ENCODE results near the gene FOLR3.
A peak's percentile ranks its signal among the peaks of the same experiment; 100 is the strongest.
"Not testable (repeated sequence)": the region's sequence is repeated elsewhere in the genome, so short reads cannot be mapped to it uniquely, and the experiment has no call there.

FOLR3 gene

DNA sequence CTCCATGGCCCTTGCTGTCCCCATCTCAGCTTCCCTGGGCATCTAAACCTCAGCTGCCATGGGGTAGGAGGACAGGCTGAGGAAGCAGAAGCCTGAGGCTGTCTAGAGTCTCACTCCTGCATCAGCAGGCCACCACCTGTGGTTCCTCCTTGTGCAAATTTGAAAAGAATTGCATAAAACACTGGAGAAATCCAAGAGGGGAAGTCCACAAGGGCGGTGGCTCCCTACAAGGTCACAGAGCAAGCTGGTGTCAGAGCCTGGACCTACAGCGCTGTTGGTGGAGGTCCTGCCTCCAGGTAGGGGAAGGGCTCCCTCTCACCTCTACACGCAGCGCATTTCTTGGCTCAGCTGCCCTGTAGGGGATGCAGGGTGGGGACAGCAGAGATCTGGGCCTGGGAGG lies at the start of gene FOLR3:
Gene FOLR3 (plus strand): TSS at position 253 of the 400 bp plus-strand sequence. CDS start 228 bp downstream, outside the sequence.
- not testable (repeated sequence) for DNase-seq

DNA sequence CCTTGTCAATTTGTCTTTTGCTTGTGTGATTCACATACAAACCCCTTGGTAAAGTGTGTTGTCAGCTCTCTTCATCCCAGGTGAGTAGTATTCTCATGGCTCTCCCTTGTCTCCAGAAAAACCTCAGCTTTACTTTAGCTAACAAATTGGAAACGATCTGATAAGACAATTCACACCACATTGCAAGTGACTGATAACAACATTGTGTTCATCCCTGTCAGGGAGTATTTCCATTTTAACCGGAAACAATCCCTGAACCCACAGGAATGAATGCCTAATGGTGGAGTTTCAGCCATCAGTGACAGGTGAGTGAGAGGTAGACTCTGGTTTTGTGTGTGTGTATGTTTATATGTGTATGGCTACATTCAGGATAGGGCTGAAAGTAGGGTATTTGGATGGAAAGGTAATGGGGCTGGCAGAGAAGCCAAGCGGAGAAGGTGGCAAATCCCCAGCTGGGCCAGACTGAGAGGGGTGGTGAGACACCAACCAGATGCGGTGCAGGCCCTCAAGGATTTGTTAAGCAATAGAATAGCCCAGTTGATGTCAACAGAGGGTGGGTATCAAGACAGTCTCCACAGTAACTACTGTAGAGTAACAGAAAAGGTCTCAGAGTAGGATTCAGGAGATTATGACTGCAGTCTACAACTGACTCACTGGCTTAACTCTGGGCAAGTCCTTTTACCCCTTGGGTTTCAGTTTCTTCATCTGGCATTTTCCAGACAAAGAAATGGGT lies 47.3 kb upstream of the FOLR3 start:
- DNase-seq, result no peak

DNA sequence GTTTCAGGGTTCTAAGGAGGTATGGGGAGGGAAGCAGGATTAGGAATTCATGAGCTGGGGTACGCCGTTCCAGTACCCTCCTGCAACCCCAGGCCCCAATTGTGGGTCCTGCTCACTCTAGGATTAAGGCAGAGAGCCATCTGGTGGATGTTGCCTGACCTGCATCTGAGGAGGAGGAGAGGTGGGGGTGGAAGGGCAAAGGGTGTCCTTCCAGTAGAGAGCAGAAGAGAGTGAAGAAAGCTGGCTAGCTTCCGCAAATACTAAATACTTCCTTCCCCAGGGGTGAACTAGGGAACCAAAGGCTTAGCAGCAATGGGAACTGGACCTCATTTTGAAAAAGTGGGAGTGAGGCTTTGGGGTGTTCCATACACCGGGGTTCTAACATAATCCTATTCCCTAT lies 44.2 kb upstream of the FOLR3 start:
- peak in 48 of 56 donors; percentile 9 to 82 (median 49) for DNase-seq

DNA sequence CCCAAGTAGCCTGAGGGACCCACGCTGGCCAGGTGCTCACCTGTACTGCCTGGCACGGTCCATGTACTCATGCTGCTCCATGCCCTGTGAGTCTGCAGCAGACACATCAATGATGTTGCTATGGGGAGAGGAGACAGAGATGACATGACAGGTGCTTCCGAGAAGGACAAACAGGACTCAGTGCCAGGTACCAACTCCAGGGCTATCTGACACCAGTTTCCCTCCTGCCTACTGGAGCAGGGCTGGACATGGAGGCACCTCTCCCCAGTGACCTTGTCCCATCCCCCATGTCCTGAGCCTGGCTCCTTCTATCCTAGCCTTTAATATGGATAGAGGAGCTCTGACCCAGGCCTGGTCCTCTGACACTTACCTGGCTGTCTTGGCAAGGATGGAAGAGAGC lies 36.8 kb upstream of the FOLR3 start:
- DNase-seq, result no peak

DNA sequence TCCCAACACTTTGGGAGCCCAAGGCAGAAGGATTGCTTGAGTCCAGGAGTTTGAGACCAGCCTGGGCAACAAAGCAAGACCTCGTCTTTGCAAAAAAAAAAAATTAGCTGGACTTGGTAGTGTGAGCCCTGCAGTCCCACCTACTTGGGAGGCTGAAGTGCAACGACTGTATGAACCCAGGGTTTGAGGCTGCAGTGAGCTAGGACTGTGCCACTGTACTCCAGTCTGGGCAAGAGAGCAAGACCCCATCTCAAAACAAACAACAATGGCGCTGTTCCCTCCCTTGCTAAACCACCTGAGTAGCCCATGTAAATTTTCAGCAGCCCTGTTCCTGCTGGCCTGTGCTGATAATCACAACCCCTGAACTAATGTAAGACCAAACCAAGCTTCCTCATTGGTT lies 35.5 kb upstream of the FOLR3 start:
- no peak for DNase-seq

DNA sequence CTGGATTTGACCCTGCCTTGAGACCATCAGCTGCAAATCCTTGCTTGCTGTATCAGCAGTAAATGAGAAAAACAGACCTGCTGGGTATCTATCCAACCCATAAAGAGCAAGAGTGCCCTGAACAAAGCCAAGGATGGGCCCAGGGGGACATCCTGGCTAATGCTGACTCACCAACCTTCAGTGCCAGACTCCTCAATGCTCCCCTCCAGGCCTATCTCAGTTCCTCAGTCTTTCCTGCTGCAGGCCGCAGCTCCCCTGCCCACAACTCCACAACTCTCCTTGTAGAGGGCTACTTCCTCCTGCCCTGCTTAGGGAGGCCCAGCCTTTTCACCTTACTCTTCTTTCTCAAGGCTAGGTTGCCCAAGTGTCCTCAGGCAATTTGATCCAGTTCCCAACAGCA lies 35.1 kb upstream of the FOLR3 start:
- DNase-seq, result no peak

DNA sequence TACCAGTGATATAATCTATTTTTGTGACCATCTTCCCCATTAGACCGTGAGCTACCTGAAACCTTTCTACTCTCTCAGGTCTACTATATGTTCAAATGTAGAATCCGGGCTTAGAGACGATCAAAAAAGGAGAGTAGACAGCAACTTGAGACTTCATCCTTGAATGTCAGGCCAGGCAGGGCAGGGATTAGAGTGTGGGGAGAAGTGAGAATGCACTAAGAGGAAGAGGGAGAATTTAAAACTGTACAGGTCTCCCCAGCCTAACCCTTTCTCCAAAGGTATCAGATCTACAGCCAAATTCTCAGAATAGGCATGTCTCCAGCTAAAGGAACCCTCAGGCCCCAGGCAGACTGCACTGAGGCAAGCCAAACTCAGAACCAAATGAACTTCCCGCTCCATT lies 33.4 kb upstream of the FOLR3 start:
- no peak for DNase-seq

DNA sequence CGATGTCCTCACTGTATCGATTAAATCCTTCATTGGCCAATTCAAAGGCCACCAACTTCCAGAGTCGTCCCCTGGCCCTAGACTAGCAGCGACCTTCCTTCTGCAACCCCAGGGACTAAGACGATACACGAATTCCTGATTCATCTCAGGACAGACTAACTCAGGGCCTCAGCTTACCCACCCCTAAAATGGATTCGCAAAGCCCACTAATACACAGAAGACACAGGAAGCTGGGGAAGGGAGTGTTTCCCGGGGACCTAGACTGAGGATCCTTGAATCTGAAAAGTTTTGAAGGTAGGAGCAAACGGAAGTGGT lies 32.9 kb upstream of the FOLR3 start:
- DNase-seq, result no peak

DNA sequence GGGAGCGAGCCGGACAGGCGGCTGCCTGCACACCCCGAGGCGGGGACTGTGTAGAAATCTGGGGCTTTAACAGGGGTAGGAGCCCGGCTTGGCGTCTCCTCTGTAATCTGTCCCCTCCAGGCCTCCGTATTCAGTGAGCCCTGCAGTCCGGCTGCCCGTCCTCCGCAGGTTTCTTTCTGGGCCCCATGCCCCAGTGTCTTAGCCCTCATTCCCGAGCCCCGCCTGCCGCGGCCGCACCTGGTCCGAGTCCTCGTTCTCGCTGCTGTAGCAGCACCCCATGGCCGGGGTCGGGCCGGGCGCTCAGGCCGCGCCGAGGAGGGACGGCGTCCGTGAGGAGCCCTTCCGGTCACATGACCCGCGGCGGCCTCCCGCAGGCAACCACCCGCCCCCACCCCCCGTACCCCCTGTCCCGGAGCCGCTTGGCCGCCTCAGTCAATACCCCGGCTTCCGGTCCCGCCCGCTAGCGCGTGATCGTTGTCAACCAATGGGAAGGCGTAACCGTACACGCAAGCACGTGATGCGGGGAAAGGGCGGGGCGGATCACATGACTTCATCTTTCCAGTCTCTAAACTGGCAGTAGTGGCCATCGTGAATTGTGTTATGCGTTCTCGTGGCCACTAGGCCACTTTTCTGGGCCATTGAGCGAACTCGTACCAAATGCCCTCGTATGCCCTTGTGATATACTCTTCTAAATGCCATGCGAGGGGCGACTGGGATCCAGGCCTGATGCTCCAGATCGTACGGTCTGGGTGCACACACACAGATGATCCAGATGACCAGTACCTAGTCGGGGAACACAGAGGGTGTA lies 32.4 kb upstream of the FOLR3 start, which contains the start of gene LAMTOR1:
Gene LAMTOR1 (minus strand): TSS at position 352 of the 808 bp plus-strand sequence. CDS start 73 bp downstream, at position 279.
- DNase-seq, result peak; percentile 90 to 100 (median 98)

DNA sequence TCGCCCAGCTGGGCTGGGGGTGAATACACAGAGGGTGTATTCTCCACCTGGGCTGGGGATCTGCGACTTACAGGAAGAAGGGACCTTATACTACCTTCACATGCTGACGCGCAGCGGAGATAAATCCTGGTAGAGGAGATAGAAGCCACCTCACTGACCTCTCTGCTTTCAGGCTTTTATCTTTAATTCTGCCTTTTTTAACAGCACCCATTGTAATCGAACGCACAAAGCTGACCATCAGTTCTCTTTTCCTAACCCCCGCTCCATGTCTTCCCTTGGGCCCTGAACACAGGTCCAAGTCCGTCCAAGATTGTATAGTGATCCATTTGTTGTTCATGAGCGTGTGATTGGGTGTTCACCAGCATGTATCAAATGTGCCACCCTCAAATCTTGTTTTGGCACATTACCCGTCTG lies 31.8 kb upstream of the FOLR3 start:
- DNase-seq, result no peak

DNA sequence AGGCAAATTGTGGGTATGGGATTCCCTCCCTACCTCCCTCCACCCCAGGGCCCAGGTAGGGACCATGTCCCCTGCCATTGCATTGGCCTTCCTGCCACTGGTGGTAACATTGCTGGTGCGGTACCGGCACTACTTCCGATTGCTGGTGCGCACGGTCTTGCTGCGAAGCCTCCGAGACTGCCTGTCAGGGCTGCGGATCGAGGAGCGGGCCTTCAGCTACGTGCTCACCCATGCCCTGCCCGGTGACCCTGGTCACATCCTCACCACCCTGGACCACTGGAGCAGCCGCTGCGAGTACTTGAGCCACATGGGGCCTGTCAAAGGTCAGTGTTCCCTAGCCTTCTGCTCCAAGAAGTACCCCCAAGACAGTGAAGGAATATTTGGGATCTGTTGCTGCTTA lies 29.6 kb upstream of the FOLR3 start, which contains the start of gene TOMT:
Gene TOMT (plus strand): TSS at position 37 of the 400 bp plus-strand sequence. CDS start 28 bp downstream, at position 65.
- no peak for DNase-seq

DNA sequence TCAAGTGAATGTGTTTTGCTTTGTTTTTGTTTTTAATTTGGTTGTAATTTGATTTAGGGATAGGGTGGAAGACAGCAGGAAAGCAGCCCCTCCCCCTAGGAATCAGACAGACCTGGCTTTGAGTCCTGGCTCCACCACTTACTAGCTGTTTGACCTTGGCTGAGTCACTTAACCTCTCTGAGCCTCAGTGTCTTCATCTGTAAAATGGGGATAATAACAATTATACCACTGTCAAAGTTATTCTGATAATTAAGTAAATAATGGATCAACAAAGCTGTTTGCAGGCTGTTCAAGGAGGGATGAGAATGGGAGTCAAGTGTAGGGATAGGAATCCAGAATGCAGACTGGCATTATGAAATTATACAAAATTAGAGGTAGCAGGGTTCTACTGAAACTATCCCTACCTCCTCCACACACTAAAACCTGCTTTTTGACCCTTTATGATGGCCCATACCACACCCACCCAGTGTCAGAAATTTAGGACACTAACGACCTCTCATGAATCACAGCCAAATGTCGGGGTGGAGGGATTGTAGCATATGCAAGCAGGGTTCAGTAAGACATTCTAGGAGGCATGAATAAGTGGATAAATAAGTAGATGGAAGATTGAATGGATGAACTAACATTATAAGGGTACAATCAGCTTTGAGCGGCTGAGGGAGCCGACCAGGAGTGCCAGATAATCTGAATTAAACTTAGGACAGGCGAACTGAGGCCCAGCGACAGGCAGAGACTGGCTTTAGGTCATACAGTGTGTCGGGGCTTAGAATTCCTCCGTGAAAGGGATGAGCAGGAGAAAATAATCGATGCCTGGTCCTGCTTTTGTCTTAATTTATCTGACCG lies 24.0 kb upstream of the FOLR3 start:
- no peak for DNase-seq

DNA sequence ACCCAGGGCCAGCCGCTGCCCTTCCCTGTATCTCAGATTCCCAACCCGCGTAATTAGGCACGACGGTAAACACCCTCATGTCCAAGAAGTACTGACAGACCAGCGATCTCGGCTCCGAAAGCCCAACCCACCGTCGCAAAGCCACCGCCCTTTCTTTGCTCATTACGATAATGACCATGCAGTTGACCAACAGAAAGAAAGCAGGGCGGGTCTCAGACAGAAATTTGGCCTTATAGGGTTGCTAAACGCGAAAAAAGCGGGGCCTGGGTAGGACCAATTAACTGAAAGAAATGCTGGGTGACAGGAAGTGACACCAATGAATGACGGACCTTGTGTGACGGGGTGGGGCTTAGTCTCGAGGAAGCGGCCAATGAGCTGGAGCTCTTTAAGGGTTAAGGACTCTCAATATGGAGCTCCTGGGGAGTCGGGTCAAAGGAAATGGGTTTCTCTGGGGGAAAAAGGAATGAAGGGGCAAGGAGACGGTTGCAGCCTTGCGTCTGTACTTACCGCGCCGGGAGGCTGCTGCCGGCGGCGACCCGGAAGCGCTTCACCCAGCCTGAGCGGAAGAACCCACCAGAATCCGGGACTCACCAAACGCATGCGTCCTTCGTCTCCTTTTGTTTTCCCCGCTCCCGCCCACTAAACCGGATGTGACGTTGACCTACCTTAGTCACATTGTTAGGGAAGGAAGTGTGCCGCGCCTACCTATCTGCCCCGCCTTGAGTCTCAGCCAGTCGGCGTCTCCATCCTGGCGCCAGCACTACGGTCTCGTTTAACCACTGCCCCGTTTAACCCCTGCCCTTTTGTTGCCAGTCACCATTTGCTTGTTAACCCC lies 23.2 kb upstream of the FOLR3 start, which contains the start of gene ANAPC15:
Gene ANAPC15 (minus strand): TSS at position 553 of the 835 bp plus-strand sequence. CDS start 1,419 bp downstream, outside the sequence.
- peak; percentile 72 to 99 (median 97) for DNase-seq

DNA sequence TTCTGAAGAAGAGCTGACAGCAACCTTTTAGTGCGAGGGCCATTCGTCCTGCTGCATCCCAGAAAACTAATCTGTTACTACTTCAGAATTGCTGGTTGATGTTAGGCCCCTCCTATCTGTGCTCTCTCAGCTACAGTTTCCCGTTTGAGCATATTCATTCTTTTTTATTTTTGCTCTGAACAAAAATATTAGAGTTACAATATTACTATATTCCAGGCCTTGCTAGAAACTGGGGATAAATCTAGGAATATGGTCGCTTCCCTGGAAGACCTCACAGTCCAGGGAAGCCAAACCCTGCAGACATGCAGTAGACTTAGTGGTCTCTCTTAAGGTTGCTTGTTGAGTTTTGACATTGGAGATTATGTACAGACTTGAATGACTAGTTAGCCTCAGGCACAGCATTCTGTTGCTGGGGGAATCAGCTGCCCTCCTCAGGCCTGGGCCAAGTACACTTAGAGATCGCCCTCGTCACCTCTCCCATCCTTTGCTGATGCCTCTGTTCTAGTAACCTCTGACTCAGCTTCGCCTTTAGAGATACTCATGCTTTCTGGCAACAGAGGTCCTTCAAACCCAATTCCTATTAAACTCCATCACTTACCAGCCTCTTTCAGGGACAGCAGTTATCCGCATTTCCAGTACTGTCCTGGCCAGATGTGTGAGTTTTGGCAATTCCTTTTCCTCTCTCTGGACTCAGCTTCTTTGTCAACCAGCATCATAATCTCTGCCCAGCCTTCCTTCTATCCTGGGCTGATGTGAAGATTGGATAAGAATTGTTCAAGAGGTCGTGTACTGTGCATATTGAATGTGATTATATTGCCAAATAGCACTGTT lies 22.3 kb upstream of the FOLR3 start:
- no peak for DNase-seq

DNA sequence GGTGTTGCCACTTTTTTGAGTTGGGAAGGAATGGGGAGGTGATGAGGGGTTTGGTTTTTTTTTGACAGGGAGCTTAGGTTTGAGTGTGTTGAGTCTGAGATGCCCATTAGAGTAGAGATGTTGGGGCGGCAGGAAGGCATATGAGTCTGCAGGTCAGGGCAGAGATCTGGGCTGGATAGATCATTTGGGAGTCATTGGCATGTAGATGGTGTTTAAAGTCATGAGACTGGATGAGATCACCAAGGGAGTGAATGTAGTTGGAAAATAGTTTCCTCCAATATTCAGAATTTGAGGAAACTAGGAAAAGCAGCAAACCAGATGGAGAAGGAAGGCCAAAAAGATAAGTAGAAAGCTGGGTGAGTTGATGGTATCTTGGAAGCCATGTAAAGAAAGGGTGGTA lies 21.0 kb upstream of the FOLR3 start:
- DNase-seq, result no peak

DNA sequence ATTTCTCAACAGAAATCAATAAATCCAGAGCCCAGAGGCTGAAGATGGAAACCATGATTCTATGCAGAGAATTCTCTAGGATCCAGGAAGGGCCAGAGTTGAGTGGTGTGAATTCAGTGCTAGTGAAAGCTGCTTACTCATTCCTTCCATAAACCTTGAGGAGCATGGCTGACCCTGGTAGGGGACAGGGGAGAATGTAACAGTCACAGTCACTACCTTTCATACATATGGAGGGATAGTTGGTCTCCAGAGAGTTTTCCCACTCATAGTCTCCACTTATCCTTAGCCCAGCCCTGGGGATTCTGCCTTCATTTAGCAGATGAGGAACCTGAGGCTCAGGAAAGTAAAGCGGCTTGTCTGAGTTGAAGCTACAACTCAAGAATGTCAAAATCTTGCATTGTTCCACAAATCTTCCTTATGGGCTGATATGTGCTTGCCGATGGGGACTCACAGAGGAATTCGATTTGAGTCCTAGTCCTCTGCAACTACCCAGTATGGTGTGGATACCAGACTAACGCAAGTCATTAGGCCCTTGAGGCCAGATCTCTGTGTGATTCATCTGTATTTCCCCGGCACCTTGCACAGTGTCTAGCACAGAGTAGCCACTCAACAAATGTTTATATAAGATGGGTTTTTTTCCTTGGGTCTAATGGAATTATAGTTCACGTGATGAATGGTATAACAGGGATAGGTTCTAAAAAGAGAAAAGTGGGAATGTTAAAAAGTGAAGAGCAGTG lies 19.3 kb upstream of the FOLR3 start:
- DNase-seq, result no peak

DNA sequence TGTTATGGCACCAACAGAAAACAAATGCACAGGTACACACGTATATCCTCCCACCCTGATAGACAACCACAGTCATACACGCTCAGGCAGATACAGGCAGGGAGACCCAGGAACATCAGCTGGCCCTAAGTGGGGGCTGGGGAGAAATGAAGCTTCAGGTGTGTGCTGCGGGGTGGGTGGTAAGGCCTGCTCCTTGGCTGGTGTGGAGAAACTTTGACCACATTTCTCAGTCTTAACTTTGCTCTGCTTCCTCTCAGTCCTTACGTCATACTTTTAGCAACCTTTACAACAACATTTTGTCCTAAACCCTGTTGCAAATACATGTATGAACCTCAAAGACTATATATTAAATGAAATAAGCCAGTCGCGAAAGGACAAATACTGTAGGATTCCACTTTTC lies 16.3 kb upstream of the FOLR3 start:
- no peak for DNase-seq

DNA sequence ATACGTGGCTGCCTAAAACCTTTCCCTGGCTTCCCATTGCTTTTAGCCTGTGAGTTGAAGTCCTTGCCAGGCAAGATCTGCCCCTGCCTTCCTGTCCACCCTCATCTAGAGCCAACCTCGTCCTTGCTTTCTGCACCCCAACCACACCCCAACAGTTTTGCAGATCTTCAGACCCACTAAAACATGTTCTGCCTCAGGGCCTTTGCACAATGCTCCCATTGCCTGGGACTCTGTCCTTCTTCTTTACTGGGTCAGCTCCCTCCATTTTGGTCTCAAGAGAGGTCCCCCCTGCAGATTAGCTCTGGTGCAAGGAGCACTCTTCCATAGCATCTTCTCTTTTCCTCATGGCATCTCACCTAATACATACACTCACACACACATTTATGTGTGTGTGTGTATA lies 14.6 kb upstream of the FOLR3 start:
- DNase-seq, result no peak

DNA sequence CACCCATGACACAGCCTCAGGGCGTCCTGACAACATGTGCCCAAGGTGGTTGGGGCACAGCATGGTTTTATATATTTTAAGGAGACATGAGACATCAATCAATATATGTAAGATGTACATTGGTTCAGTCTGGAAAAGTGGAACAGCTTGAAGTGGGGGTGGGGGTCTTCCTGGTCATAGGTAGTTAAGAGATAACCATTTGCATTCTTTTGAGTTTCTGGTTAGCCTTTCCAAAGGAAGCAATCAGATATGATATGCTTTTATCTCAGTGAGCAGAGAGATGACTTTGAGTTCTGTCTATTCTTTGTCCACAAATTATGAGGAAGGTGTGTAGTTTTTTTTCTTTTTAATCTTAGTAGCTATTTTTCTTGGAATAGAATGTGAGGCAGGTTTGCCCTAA lies 12.9 kb upstream of the FOLR3 start:
- DNase-seq, result no peak

All from amygdala (tissue), 56 donors.